Endodermal cell (in vitro differentiated cells): ENCODE data around the gene ZBTB16. TPM values are rescaled to one million over a fixed set of nuclear protein-coding genes. Genes with fewer than 3 reads are reported as not detected.

ENCODE experiments used
- DNase-seq: peaks from one replicate; pipeline ENCODE4 v3.0.0-alpha.2; 2017
- H3K27ac ChIP-seq: 2 replicates; pipeline ENCODE4 v1.5.1; 2013; ENCODE audit warnings: mild to moderate bottlenecking, low read depth, low read length, moderate library complexity
- H3K27me3 ChIP-seq: 2 replicates; pipeline ENCODE4 v1.6.1; 2013; ENCODE audit warnings: mild to moderate bottlenecking, low read length, moderate library complexity; ENCODE audit not compliant: insufficient read depth, control insufficient read depth, poor library complexity, severe bottlenecking
- H3K36me3 ChIP-seq: 2 replicates; pipeline ENCODE4 v1.7.0; 2013; ENCODE audit warnings: mild to moderate bottlenecking, low read length, moderate library complexity; ENCODE audit not compliant: control insufficient read depth, insufficient read depth
- H3K4me1 ChIP-seq: one replicate; pipeline ENCODE4 v1.7.0; 2013; ENCODE audit warnings: low read length; ENCODE audit not compliant: control insufficient read depth, insufficient read depth
- H3K4me3 ChIP-seq: 2 replicates; pipeline ENCODE4 v1.5.1; 2013; ENCODE audit warnings: mild to moderate bottlenecking, low read length, moderate library complexity
- H3K9ac ChIP-seq: 2 replicates; pipeline ENCODE4 v1.6.1; 2013; ENCODE audit warnings: mild to moderate bottlenecking, low read length, moderate library complexity; ENCODE audit not compliant: poor library complexity, severe bottlenecking; ENCODE audit errors: extremely low read depth
- H3K9me3 ChIP-seq: 2 replicates; pipeline ENCODE4 v1.6.1; 2013; ENCODE audit warnings: mild to moderate bottlenecking, low read length, moderate library complexity; ENCODE audit not compliant: control insufficient read depth
- H3K27ac Mint-ChIP-seq: 2 replicates; pipeline ENCODE4 v1.8.0; 2020; ENCODE audit warnings: mixed read lengths
- H3K27me3 Mint-ChIP-seq: 2 replicates; pipeline ENCODE4 v1.8.0; 2021; ENCODE audit warnings: mild to moderate bottlenecking, mixed read lengths; ENCODE audit not compliant: insufficient read depth
- H3K36me3 Mint-ChIP-seq: 2 replicates; pipeline ENCODE4 v1.8.0; 2020; ENCODE audit warnings: low read depth, mixed read lengths
- H3K4me1 Mint-ChIP-seq: 2 replicates; pipeline ENCODE4 v1.8.0; 2020; ENCODE audit warnings: mixed read lengths
- H3K4me3 Mint-ChIP-seq: 2 replicates; pipeline ENCODE4 v1.8.0; 2020; ENCODE audit warnings: mild to moderate bottlenecking, moderate library complexity, mixed read lengths
- H3K9me3 Mint-ChIP-seq: 2 replicates; pipeline ENCODE4 v1.8.0; 2020; ENCODE audit warnings: mild to moderate bottlenecking, mixed read lengths
- WGBS, 2 experiments: methylation state at CpG; one replicate each; pipeline versions ENCODE4 v1.1.5 to v1.1.7; 2013; ENCODE audit warnings: missing lambda C conversion rate in 2 of 2, mixed read lengths in 1 of 2; ENCODE audit not compliant: insufficient coverage in 1 of 2, insufficient read length in 1 of 2; 5-methylcytosine and 5-hydroxymethylcytosine counted together
- total RNA-seq, 2 donors: library from RNA; stranded (reverse); fragmentation: NEBNext Ultra II Directional in 1 of 2; extraction: Animal tissue kit (Norgen Biotek cat#: 25700) in 1 of 2; gene quantifications; 2 replicates in 1 of 2; 3 replicates in 1 of 2; pipeline ENCODE4 v1.2.1, GENCODE V29; 2021
- TF ChIP-seq, protein P1 (sequence below): fragments of 200-600 bp; sonication (generic); conservative IDR thresholded peaks from 2 replicates; pipeline ENCODE4 v1.5.0; 2021; ENCODE audit warnings: antibody characterized with exemption, mild to moderate bottlenecking

ZBTB16 gene
- total RNA-seq, 2 donors from 2014 or later, result 4.1 to 5.8 TPM

DNA sequence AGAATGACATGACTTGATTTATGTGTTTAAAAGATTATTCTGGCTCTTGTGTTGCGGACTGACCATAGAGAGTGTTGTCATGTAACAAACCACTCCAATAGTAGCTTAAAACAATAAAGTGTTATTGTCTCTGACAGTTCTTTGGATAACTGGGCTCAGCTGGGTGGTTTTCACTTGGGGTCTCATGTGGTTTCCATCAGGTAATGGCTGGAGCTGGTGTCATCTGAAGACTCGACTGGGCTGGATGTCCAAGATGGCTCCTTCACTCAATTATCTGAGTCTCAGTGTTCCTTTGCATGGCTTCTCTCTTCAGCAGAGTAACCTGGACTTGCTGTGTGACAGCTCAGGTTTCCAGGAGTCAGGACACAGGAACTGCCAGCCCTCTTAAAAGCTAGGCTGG lies 132.4 kb downstream of the ZBTB16 start:
- Histone ChIP-seq H3K27me3 (no peaks in the 10 kb centered on the region), H3K36me3 (no peaks in the 10 kb centered on the region), H3K9me3 (peaks cover 13% of the 10 kb centered on the region), H3K27ac (no peak overlapping the region), H3K4me1 (no peaks in the 10 kb centered on the region), H3K4me3 (no peak overlapping the region), H3K9ac (no peak overlapping the region)
- Mint-ChIP-seq H3K36me3 (no peaks in the 10 kb centered on the region), H3K4me1 (peaks cover 5% of the 10 kb centered on the region), H3K9me3 (peaks cover 10% of the 10 kb centered on the region), H3K27ac (no peak overlapping the region), H3K27me3 (peaks cover 14% of the 10 kb centered on the region), H3K4me3 (no peak overlapping the region)
- TF ChIP-seq, protein P1, sequence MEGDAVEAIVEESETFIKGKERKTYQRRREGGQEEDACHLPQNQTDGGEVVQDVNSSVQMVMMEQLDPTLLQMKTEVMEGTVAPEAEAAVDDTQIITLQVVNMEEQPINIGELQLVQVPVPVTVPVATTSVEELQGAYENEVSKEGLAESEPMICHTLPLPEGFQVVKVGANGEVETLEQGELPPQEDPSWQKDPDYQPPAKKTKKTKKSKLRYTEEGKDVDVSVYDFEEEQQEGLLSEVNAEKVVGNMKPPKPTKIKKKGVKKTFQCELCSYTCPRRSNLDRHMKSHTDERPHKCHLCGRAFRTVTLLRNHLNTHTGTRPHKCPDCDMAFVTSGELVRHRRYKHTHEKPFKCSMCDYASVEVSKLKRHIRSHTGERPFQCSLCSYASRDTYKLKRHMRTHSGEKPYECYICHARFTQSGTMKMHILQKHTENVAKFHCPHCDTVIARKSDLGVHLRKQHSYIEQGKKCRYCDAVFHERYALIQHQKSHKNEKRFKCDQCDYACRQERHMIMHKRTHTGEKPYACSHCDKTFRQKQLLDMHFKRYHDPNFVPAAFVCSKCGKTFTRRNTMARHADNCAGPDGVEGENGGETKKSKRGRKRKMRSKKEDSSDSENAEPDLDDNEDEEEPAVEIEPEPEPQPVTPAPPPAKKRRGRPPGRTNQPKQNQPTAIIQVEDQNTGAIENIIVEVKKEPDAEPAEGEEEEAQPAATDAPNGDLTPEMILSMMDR, result no peak
- no peak for DNase-seq
- WGBS, 2 experiments, result 94 to 100% methylated on average over 1 of the region's 2 CpGs

DNA sequence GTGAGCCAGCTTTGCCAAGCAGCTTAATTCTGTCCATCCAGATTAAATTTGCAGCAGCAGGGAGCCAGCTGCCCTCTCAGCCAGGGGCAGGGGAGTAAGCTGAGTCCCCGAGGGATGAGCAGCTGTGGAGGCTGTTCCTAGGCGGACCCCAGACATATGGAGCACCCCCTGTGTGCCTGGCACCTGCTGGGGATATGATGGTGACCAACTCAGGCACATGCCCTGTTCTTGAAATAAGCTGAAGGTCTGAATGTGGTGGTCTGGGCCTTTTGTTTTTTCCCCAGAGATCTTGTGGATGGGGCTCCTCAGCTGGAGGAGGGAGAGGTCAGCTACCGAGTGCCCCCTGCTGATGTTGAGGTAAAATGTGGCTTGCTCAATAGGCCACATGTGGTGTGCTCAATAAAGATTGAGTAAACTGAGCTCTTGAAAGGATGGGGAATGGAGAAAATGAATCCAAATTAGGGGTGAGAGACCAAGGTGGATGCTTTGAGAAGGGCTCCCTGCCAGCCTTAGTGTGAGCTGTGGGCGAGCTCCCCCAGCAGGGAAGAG lies 133.4 kb downstream of the ZBTB16 start:
- Mint-ChIP-seq H3K4me1 (peaks cover 5% of the 10 kb centered on the region), H3K36me3 (no peaks in the 10 kb centered on the region)
- no peak for DNase-seq

GRCh38 chr11:114193730-114194679 lies 134.5 kb downstream of the ZBTB16 start:
- peaks cover 5% of the 10 kb centered on the region for H3K4me1 Mint-ChIP-seq
- WGBS, 2 experiments, result 82 to 95% methylated on average over 5 to 10 of the region's 10 CpGs
- H3K4me3 ChIP-seq, result no peak overlapping the region
- no peaks in the 10 kb centered on the region for H3K27me3 ChIP-seq
- H3K4me3 Mint-ChIP-seq, result no peak overlapping the region
- peaks cover 13% of the 10 kb centered on the region for H3K9me3 ChIP-seq
- DNase-seq, result no peak
- H3K27me3 Mint-ChIP-seq, result peaks cover 2% of the 10 kb centered on the region
- no peaks in the 10 kb centered on the region for H3K36me3 Mint-ChIP-seq
- peaks cover 10% of the 10 kb centered on the region for H3K9me3 Mint-ChIP-seq
- H3K9ac ChIP-seq, result no peak overlapping the region
- TF ChIP-seq, protein P1, result no peak
- no peak overlapping the region for H3K27ac Mint-ChIP-seq
- no peak overlapping the region for H3K27ac ChIP-seq
- H3K36me3 ChIP-seq, result no peaks in the 10 kb centered on the region
- no peaks in the 10 kb centered on the region for H3K4me1 ChIP-seq

More for the DNA sequence above, 133.4 kb downstream of the ZBTB16 start:
- Histone ChIP-seq H3K4me3 (no peak overlapping the region), H3K9me3 (peaks cover 13% of the 10 kb centered on the region), H3K27me3 (no peaks in the 10 kb centered on the region), H3K9ac (no peak overlapping the region), H3K27ac (no peak overlapping the region), H3K36me3 (no peaks in the 10 kb centered on the region), H3K4me1 (no peaks in the 10 kb centered on the region)
- WGBS, 2 experiments, result 70 to 83% methylated on average over 3 to 4 of the region's 4 CpGs
- peaks cover 7% of the 10 kb centered on the region for H3K27me3 Mint-ChIP-seq
- TF ChIP-seq, protein P1, result peak; percentile 34
- H3K27ac Mint-ChIP-seq, result no peak overlapping the region
- H3K9me3 Mint-ChIP-seq, result peaks cover 10% of the 10 kb centered on the region
- no peak overlapping the region for H3K4me3 Mint-ChIP-seq
